GM12891 (cell line): ENCODE measurements around the gene ATXN1.

Source experiments
- POLR2A ChIP-seq: IDR thresholded peaks from 2 replicates; pipeline ENCODE4 v1.6.1; 2011; ENCODE audit warnings: low read depth, low read length, control low read depth
- POLR2AphosphoS5 ChIP-seq: IDR thresholded peaks from 2 replicates; pipeline ENCODE4 v1.6.1; 2011; ENCODE audit warnings: low read depth, low read length, control low read depth
- POU2F2 ChIP-seq: IDR thresholded peaks from 2 replicates; pipeline ENCODE4 v1.6.1; 2011; ENCODE audit warnings: low read depth, mild to moderate bottlenecking, control low read depth, low read length, moderate library complexity
- SPI1 ChIP-seq: IDR thresholded peaks from 2 replicates; pipeline ENCODE4 v1.6.1; 2011; ENCODE audit warnings: low read depth, low read length, control low read depth
- TAF1 ChIP-seq: IDR thresholded peaks from 2 replicates; pipeline ENCODE4 v1.6.1; 2011; ENCODE audit warnings: low read depth, low read length, control low read depth

- TF ChIP-seq POLR2A (no peak), POLR2AphosphoS5 (no peak), SPI1 (no peak), POU2F2 (no peak), TAF1 (no peak)
Measured at GRCh38 chr6:16674801-16675392, 86.4 kb downstream of the ATXN1 start.
